K562 (cell line): Measurements from ENCODE around the gene DHDH. TPM values are rescaled to one million over a fixed set of nuclear protein-coding genes. Genes with fewer than 3 reads are reported as not detected.

Experiments
- ADNP ChIP-seq: fragments of 200-800 bp; sonication (Bioruptor generic); IDR thresholded peaks from 2 replicates; pipeline ENCODE4 v1.6.1; 2016; ENCODE audit warnings: missing genetic modification characterization, missing compliant biosample characterization
- BHLHE40 ChIP-seq: IDR thresholded peaks from 2 replicates; pipeline ENCODE4 v1.6.1; 2011; ENCODE audit warnings: low read length, improper control_type of control experiment
- DIDO1 ChIP-seq: fragments of 450-650 bp; IDR thresholded peaks from 2 replicates; pipeline ENCODE4 v1.6.1; 2016; ENCODE audit warnings: low read depth, missing biosample characterization, missing genetic modification characterization
- MAX ChIP-seq: sonication (generic); formaldehyde crosslinking; IDR thresholded peaks from 2 replicates; pipeline ENCODE4 v1.9.0; 2022; ENCODE audit warnings: mild to moderate bottlenecking, missing genetic modification reagents
- NCOA4 ChIP-seq: fragments of 450-650 bp; IDR thresholded peaks from 2 replicates; pipeline ENCODE4 v1.6.1; 2018; ENCODE audit warnings: mild to moderate bottlenecking; ENCODE audit not compliant: partially characterized antibody
- NCOA6 ChIP-seq: fragments of 450-650 bp; IDR thresholded peaks from 2 replicates; pipeline ENCODE4 v1.6.1; 2017; ENCODE audit warnings: mild to moderate bottlenecking
- RBM14 ChIP-seq: fragments of 200-400 bp; formaldehyde crosslinking; IDR thresholded peaks from 2 replicates; pipeline ENCODE4 v1.6.1; 2018; ENCODE audit warnings: low read depth, mild to moderate bottlenecking, low read length, moderate library complexity, borderline replicate concordance; ENCODE audit not compliant: insufficient read depth
- SAFB ChIP-seq: fragments of 200-400 bp; formaldehyde crosslinking; IDR thresholded peaks from 2 replicates; pipeline ENCODE4 v1.6.1; 2017; ENCODE audit warnings: low read depth, low read length, borderline replicate concordance
- SMARCE1 ChIP-seq: fragments of 450-650 bp; IDR thresholded peaks from 2 replicates; pipeline ENCODE4 v1.7.1; 2016; ENCODE audit warnings: mild to moderate bottlenecking
- WHSC1 ChIP-seq: IDR thresholded peaks from one replicate; pipeline ENCODE4 v1.6.1; 2012; ENCODE audit warnings: low read length, control low read depth, inconsistent platforms
- ZFP36 ChIP-seq: fragments of 150-350 bp; IDR thresholded peaks from 2 replicates; pipeline ENCODE4 v1.6.1; 2018; ENCODE audit warnings: low read length, low read depth; ENCODE audit not compliant: partially characterized antibody
- ZNF551 ChIP-seq: fragments of 250-450 bp; sonication (Bioruptor Pico); IDR thresholded peaks from 2 replicates; pipeline ENCODE4 v1.5.0; 2021; ENCODE audit warnings: mild to moderate bottlenecking, moderate library complexity
- polyA plus RNA-seq, 8 experiments: library from polyadenylated mRNA; depleted of rRNA in 4 of 8; stranded (reverse) in 5 of 8; unstranded in 3 of 8; fragments of >200 nt; fragmentation: Nextera tagmentation in 2 of 8; fragmentation: Illumina TruSeq in 1 of 8; extraction: Ambion mirVana in 2 of 8; extraction: Trizol in 1 of 8; gene quantifications; 2 replicates each; pipeline versions ENCODE4 v1.2.1 to v1.2.3, GENCODE V29; 2011 to 2014; ENCODE audit warnings: inconsistent platforms in 1 of 8, missing spikeins in 1 of 8
- total RNA-seq, 7 experiments: library from RNA; depleted of rRNA in 6 of 7; stranded (reverse); fragments of >200 nt in 6 of 7; fragmentation: Illumina TruSeq in 2 of 7; extraction: Trizol in 2 of 7; gene quantifications; 2 replicates each; pipeline versions ENCODE4 v1.2.1 to v1.2.3, GENCODE V29; 2011 to 2021; ENCODE audit warnings: low replicate concordance in 1 of 7
- TF ChIP-seq, protein P1 (sequence below), 2 experiments: fragments of 450-650 bp; IDR thresholded peaks; 2 replicates each; pipeline ENCODE4 v1.6.1; 2018; ENCODE audit warnings: mild to moderate bottlenecking in 2 of 2, low read depth in 1 of 2; ENCODE audit not compliant: partially characterized antibody in 2 of 2
- TF ChIP-seq, protein P2 (sequence below): sonication (generic); formaldehyde crosslinking; IDR thresholded peaks from 2 replicates; pipeline ENCODE4 v1.8.0; 2022; ENCODE audit warnings: missing genetic modification reagents, mild to moderate bottlenecking, borderline replicate concordance

The DHDH gene
- total and polyA plus RNA-seq, 9 of the 15 experiments (the other 6 are each of a cell fraction or from before 2014, with no cell fraction given) = 0.37 to 1.9 (median 0.87) TPM

GRCh38 chr19:48910803-48911202, 22.7 kb upstream of the DHDH start (continued):
- TF ChIP-seq, protein P1, sequence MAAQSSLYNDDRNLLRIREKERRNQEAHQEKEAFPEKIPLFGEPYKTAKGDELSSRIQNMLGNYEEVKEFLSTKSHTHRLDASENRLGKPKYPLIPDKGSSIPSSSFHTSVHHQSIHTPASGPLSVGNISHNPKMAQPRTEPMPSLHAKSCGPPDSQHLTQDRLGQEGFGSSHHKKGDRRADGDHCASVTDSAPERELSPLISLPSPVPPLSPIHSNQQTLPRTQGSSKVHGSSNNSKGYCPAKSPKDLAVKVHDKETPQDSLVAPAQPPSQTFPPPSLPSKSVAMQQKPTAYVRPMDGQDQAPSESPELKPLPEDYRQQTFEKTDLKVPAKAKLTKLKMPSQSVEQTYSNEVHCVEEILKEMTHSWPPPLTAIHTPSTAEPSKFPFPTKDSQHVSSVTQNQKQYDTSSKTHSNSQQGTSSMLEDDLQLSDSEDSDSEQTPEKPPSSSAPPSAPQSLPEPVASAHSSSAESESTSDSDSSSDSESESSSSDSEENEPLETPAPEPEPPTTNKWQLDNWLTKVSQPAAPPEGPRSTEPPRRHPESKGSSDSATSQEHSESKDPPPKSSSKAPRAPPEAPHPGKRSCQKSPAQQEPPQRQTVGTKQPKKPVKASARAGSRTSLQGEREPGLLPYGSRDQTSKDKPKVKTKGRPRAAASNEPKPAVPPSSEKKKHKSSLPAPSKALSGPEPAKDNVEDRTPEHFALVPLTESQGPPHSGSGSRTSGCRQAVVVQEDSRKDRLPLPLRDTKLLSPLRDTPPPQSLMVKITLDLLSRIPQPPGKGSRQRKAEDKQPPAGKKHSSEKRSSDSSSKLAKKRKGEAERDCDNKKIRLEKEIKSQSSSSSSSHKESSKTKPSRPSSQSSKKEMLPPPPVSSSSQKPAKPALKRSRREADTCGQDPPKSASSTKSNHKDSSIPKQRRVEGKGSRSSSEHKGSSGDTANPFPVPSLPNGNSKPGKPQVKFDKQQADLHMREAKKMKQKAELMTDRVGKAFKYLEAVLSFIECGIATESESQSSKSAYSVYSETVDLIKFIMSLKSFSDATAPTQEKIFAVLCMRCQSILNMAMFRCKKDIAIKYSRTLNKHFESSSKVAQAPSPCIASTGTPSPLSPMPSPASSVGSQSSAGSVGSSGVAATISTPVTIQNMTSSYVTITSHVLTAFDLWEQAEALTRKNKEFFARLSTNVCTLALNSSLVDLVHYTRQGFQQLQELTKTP (IDR thresholded peaks at IDR 0.05; ENCODE audit: low read depth in 1 of 2, partially characterized antibody in 2 of 2) = no peak
- no peak for TF ChIP-seq MAX (CRISPR knock-in tag)
- TF ChIP-seq ADNP (tag) = peak; percentile 54; the same call in 1 of the 2 replicates
- no peak for TF ChIP-seq ZNF551 (CRISPR knock-in tag)
- TF ChIP-seq NCOA6 = no peak
- TF ChIP-seq SAFB = no peak
- TF ChIP-seq, protein P2, sequence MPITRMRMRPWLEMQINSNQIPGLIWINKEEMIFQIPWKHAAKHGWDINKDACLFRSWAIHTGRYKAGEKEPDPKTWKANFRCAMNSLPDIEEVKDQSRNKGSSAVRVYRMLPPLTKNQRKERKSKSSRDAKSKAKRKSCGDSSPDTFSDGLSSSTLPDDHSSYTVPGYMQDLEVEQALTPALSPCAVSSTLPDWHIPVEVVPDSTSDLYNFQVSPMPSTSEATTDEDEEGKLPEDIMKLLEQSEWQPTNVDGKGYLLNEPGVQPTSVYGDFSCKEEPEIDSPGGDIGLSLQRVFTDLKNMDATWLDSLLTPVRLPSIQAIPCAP = no peak
- TF ChIP-seq RBM14 = no peak
- TF ChIP-seq SMARCE1 = no peak
- TF ChIP-seq DIDO1 (tag) = no peak
- no peak for TF ChIP-seq NCOA4
- TF ChIP-seq BHLHE40 = no peak
- TF ChIP-seq WHSC1 = no peak
- TF ChIP-seq ZFP36 = peak; percentile 99
- TF ChIP-seq, all 486 proteins: peak for 9
